SK-N-SH treated with all-trans-retinoic acid at 6 μM for 48 hours (cell line): ENCODE measurements around the gene ANKRD13D.

Experiments used
- ARNTL ChIP-seq: fragments of 450-650 bp; formaldehyde crosslinking; IDR thresholded peaks from 2 replicates; pipeline ENCODE4 v1.5.0; 2020; ENCODE audit warnings: low read depth, mild to moderate bottlenecking, moderate library complexity, borderline replicate concordance
- CREB5 ChIP-seq: fragments of 250-450 bp; sonication (Bioruptor Pico); IDR thresholded peaks from 2 replicates; pipeline ENCODE4 v1.5.1; 2020; ENCODE audit warnings: low read depth, mild to moderate bottlenecking, moderate library complexity
- ESRRG ChIP-seq: fragments of 250-450 bp; sonication (Bioruptor Pico); IDR thresholded peaks from 2 replicates; pipeline ENCODE4 v1.6.1; 2021; ENCODE audit warnings: mild to moderate bottlenecking
- GLIS3 ChIP-seq: fragments of 250-450 bp; sonication (Bioruptor Pico); IDR thresholded peaks from 2 replicates; pipeline ENCODE4 v1.5.0; 2020; ENCODE audit warnings: mild to moderate bottlenecking, moderate library complexity
- ISL1 ChIP-seq: fragments of 250-450 bp; sonication (Bioruptor Pico); IDR thresholded peaks from 2 replicates; pipeline ENCODE4 v2.1.2; 2022; ENCODE audit warnings: mild to moderate bottlenecking, moderate library complexity
- OSR1 ChIP-seq: fragments of 250-450 bp; sonication (Bioruptor Pico); IDR thresholded peaks from 2 replicates; pipeline ENCODE4 v1.8.0; 2022; ENCODE audit warnings: moderate library complexity, mild to moderate bottlenecking, inconsistent platforms
- PATZ1 ChIP-seq: fragments of 250-450 bp; sonication (Bioruptor Pico); IDR thresholded peaks from 2 replicates; pipeline ENCODE4 v1.8.0; 2020; ENCODE audit warnings: mild to moderate bottlenecking, moderate library complexity, borderline replicate concordance
- TOX ChIP-seq: fragments of 250-450 bp; sonication (Bioruptor Pico); IDR thresholded peaks from 2 replicates; pipeline ENCODE4 v1.8.0; 2021; ENCODE audit warnings: mild to moderate bottlenecking, moderate library complexity, borderline replicate concordance
- TSHZ2 ChIP-seq: fragments of 250-450 bp; sonication (Bioruptor Pico); IDR thresholded peaks from 2 replicates; pipeline ENCODE4 v1.5.0; 2020; ENCODE audit warnings: mild to moderate bottlenecking, moderate library complexity
- ZC3H10 ChIP-seq: fragments of 250-450 bp; sonication (Bioruptor Pico); IDR thresholded peaks from 2 replicates; pipeline ENCODE4 v1.5.1; 2021; ENCODE audit warnings: mild to moderate bottlenecking, moderate library complexity
- ZFP30 ChIP-seq: fragments of 450-650 bp; formaldehyde crosslinking; IDR thresholded peaks from 2 replicates; pipeline ENCODE4 v1.5.0; 2022; ENCODE audit warnings: mild to moderate bottlenecking, moderate library complexity
- ZNF70 ChIP-seq: fragments of 450-650 bp; formaldehyde crosslinking; IDR thresholded peaks from 2 replicates; pipeline ENCODE4 v1.5.0; 2020; ENCODE audit warnings: mild to moderate bottlenecking, moderate library complexity
- ZNF8 ChIP-seq: fragments of 450-650 bp; formaldehyde crosslinking; IDR thresholded peaks from 2 replicates; pipeline ENCODE4 v1.5.0; 2020; ENCODE audit warnings: mild to moderate bottlenecking, moderate library complexity

- TF ChIP-seq ZFP30 (no peak), PATZ1 (CRISPR knock-in tag) (no peak), GLIS3 (CRISPR knock-in tag) (no peak), ZNF8 (CRISPR knock-in tag) (no peak), TOX (no peak), ZC3H10 (CRISPR knock-in tag) (no peak), TSHZ2 (CRISPR knock-in tag) (no peak), ISL1 (CRISPR knock-in tag) (no peak), OSR1 (CRISPR knock-in tag) (no peak), ZNF70 (CRISPR knock-in tag) (no peak), ESRRG (CRISPR knock-in tag) (no peak), ARNTL (CRISPR knock-in tag) (no peak), CREB5 (CRISPR knock-in tag) (no peak)
Measured at GRCh38 chr11:67295846-67296245, 6.7 kb downstream of the ANKRD13D start.
